Hepatocyte (in vitro differentiated cells): Measurements from ENCODE around the gene RNFT2.

ENCODE experiments used
- EZH2 ChIP-seq: fragments of 200-600 bp; sonication (generic); IDR thresholded peaks from 2 replicates; pipeline ENCODE4 v1.6.1; 2016; ENCODE audit warnings: antibody characterized with exemption, mild to moderate bottlenecking, borderline replicate concordance
- EZH2phosphoT487 ChIP-seq: fragments of 200-600 bp; sonication (generic); IDR thresholded peaks from one replicate; pipeline ENCODE4 v1.6.1; 2018; ENCODE audit warnings: antibody characterized with exemption, mild to moderate bottlenecking, low read depth, moderate library complexity; ENCODE audit not compliant: unreplicated experiment, severe bottlenecking
- TF ChIP-seq, protein P1 (sequence below): fragments of 200-600 bp; sonication (generic); IDR thresholded peaks from 2 replicates; pipeline ENCODE4 v1.5.1; 2016; ENCODE audit warnings: antibody characterized with exemption, mild to moderate bottlenecking; ENCODE audit not compliant: poor library complexity

DNA sequence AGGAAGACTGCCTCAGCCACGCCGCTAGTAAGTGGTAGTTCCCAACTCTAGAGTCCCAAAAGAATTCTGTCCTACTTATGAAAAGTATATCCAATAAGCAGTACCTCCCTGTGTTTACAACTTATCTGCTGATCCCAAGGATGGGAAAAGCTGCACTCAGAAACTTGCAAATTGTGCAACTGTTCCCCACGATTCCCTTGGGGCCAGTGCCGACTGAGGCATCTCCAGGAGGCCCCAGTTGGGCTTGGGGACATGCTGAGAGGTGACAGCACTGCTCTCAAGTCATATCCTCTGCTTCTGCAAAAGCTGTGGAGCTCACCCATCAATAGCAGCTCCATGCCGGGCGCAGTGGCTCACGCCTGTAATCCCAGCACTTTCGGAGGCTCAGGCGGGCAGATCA, 23.9 kb upstream of the RNFT2 start:
- TF ChIP-seq, protein P1, sequence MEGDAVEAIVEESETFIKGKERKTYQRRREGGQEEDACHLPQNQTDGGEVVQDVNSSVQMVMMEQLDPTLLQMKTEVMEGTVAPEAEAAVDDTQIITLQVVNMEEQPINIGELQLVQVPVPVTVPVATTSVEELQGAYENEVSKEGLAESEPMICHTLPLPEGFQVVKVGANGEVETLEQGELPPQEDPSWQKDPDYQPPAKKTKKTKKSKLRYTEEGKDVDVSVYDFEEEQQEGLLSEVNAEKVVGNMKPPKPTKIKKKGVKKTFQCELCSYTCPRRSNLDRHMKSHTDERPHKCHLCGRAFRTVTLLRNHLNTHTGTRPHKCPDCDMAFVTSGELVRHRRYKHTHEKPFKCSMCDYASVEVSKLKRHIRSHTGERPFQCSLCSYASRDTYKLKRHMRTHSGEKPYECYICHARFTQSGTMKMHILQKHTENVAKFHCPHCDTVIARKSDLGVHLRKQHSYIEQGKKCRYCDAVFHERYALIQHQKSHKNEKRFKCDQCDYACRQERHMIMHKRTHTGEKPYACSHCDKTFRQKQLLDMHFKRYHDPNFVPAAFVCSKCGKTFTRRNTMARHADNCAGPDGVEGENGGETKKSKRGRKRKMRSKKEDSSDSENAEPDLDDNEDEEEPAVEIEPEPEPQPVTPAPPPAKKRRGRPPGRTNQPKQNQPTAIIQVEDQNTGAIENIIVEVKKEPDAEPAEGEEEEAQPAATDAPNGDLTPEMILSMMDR, result no peak
- no peak for TF ChIP-seq EZH2phosphoT487
- no peak for TF ChIP-seq EZH2
